GM12891 (cell line): ENCODE measurements around the gene MTNR1A.

Experiments used
- POLR2A ChIP-seq: IDR thresholded peaks from 2 replicates; pipeline ENCODE4 v1.6.1; 2011; ENCODE audit warnings: low read depth, low read length, control low read depth
- POLR2AphosphoS5 ChIP-seq: IDR thresholded peaks from 2 replicates; pipeline ENCODE4 v1.6.1; 2011; ENCODE audit warnings: low read depth, low read length, control low read depth
- SPI1 ChIP-seq: IDR thresholded peaks from 2 replicates; pipeline ENCODE4 v1.6.1; 2011; ENCODE audit warnings: low read depth, low read length, control low read depth
- TAF1 ChIP-seq: IDR thresholded peaks from 2 replicates; pipeline ENCODE4 v1.6.1; 2011; ENCODE audit warnings: low read depth, low read length, control low read depth

DNA sequence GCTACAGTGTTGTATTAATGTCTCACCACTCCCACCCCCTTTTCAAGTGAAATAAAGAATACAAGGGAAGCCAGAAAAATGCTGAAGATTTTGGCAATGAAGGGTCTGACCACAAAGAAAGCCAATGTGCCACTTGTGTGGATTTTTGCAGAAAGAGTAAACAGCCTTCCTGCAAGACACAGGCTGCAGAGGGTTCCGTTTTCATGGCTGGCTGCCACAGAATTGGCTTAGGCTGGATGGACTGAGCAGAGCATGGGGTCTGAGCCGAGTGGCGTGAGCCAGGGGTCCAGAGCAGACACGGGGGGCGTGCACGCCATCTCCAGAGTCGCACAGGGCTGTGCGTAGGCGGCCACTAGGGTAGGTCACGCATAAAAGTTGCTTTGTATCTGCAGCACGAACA lies 69.2 kb downstream of the MTNR1A start:
- TF ChIP-seq POLR2AphosphoS5 (no peak), TAF1 (no peak), POLR2A (no peak), SPI1 (no peak)
